Measurements from ENCODE around the gene EMSY.
A peak's percentile ranks its signal among the peaks of the same experiment; 100 is the strongest.

GRCh38 chr11:76551400-76551799 lies 106.6 kb downstream of the EMSY start:
- TF ChIP-seq CTCF (IDR thresholded peaks at IDR 0.05) (peak in 3 of 6 experiments; percentile 25 to 36 (median 35)), POLR2A (IDR thresholded peaks at IDR 0.05) (no peak)

Measured in Peyer's patch (tissue), 4 donors.